Measurements from ENCODE around the gene HDAC9. TPM values are rescaled to one million over a fixed set of nuclear protein-coding genes. Genes with fewer than 3 reads are reported as not detected.

HDAC9 gene
- total RNA-seq, 1 donor from 2014 or later: 28.6 TPM

DNA sequence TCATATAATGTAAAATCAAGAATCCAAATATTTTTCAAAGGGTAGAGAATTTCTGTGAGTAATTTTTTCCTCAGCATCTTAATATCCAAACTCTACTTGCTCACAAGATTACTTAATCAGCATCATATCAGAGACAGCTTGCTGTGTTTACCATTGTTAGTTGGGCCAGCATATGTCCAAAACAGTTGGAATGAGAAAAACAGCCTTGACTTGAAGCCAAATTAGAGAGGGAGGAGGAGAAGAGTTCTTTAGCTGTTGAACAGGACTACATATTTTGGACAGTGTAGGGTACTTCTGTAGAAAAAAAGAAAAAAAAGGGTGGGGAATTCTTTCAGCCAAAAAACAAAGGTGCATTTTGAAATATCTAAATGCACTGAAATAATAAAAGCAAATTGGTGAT is 69.8 kb downstream of the HDAC9 start:
- H3K4me2 ChIP-seq: no peak overlapping the region
- Mint-ChIP-seq H3K27me3 (ENCODE audit: insufficient read depth, low read depth) (no peaks in the 10 kb centered on the region), H3K4me3 (no peak overlapping the region), H3K27ac (no peak overlapping the region), H3K9me3 (no peaks in the 10 kb centered on the region), H3K36me3 (no peaks in the 10 kb centered on the region), H3K4me1 (no peaks in the 10 kb centered on the region)
- no peaks in the 10 kb centered on the region for H3F3A ChIP-seq (ENCODE audit: low read depth)
- H3K27me3 ChIP-seq: no peaks in the 10 kb centered on the region
- no peak overlapping the region for H3K9ac ChIP-seq
- H3K4me3 ChIP-seq: no peak overlapping the region
- no peaks in the 10 kb centered on the region for H3K4me1 ChIP-seq
- DNase-seq (ENCODE audit: low spot score): no peak
- H4K20me1 ChIP-seq (ENCODE audit: low read depth): no peaks in the 10 kb centered on the region
- TF ChIP-seq EZH2 (IDR thresholded peaks at IDR 0.05) (no peak), EZH2phosphoT487 (IDR thresholded peaks at IDR 0.05) (no peak)
- TF ChIP-seq, protein P1, sequence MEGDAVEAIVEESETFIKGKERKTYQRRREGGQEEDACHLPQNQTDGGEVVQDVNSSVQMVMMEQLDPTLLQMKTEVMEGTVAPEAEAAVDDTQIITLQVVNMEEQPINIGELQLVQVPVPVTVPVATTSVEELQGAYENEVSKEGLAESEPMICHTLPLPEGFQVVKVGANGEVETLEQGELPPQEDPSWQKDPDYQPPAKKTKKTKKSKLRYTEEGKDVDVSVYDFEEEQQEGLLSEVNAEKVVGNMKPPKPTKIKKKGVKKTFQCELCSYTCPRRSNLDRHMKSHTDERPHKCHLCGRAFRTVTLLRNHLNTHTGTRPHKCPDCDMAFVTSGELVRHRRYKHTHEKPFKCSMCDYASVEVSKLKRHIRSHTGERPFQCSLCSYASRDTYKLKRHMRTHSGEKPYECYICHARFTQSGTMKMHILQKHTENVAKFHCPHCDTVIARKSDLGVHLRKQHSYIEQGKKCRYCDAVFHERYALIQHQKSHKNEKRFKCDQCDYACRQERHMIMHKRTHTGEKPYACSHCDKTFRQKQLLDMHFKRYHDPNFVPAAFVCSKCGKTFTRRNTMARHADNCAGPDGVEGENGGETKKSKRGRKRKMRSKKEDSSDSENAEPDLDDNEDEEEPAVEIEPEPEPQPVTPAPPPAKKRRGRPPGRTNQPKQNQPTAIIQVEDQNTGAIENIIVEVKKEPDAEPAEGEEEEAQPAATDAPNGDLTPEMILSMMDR (IDR thresholded peaks at IDR 0.05): no peak
- no peaks in the 10 kb centered on the region for H3K36me3 ChIP-seq
- no peaks in the 10 kb centered on the region for H3K79me2 ChIP-seq (ENCODE audit: low read depth)
- no peaks in the 10 kb centered on the region for H3K9me3 ChIP-seq (ENCODE audit: low read depth)
- no peak overlapping the region for H2AFZ ChIP-seq (replicated peaks)
- no peak overlapping the region for H3K27ac ChIP-seq

- no peaks in the 10 kb centered on the region for H3K36me3 ChIP-seq
- no peak for DNase-seq (ENCODE audit: low spot score)
- H4K20me1 ChIP-seq (ENCODE audit: low read depth): no peaks in the 10 kb centered on the region
- H3F3A ChIP-seq (ENCODE audit: low read depth): no peaks in the 10 kb centered on the region
- no peaks in the 10 kb centered on the region for H3K9me3 Mint-ChIP-seq
- H3K27me3 ChIP-seq: no peaks in the 10 kb centered on the region
- H3K4me1 Mint-ChIP-seq: no peaks in the 10 kb centered on the region
- no peak overlapping the region for H3K27ac Mint-ChIP-seq
- H3K79me2 ChIP-seq (ENCODE audit: low read depth): no peaks in the 10 kb centered on the region
- H3K27me3 Mint-ChIP-seq (ENCODE audit: insufficient read depth, low read depth): no peaks in the 10 kb centered on the region
- no peak overlapping the region for H3K27ac ChIP-seq
- TF ChIP-seq EZH2 (IDR thresholded peaks at IDR 0.05) (no peak), EZH2phosphoT487 (IDR thresholded peaks at IDR 0.05) (no peak)
- TF ChIP-seq, protein P1 (IDR thresholded peaks at IDR 0.05): no peak
- no peak overlapping the region for H3K9ac ChIP-seq
- no peak overlapping the region for H3K4me2 ChIP-seq
- no peaks in the 10 kb centered on the region for H3K36me3 Mint-ChIP-seq
- H3K4me3 Mint-ChIP-seq: no peak overlapping the region
- no peak overlapping the region for H2AFZ ChIP-seq (replicated peaks)
- H3K4me1 ChIP-seq: no peaks in the 10 kb centered on the region
- H3K9me3 ChIP-seq (ENCODE audit: low read depth): no peaks in the 10 kb centered on the region
- no peak overlapping the region for H3K4me3 ChIP-seq
These were observed 70.7 kb downstream of the HDAC9 start for GRCh38 chr7:18566205-18566604.

- TF ChIP-seq, protein P1 (IDR thresholded peaks at IDR 0.05): no peak
- TF ChIP-seq EZH2phosphoT487 (IDR thresholded peaks at IDR 0.05) (no peak), EZH2 (IDR thresholded peaks at IDR 0.05) (no peak)
- H3K9me3 ChIP-seq (ENCODE audit: low read depth): no peaks in the 10 kb centered on the region
- DNase-seq (ENCODE audit: low spot score): no peak
These were observed 71.3 kb downstream of the HDAC9 start for GRCh38 chr7:18566829-18567228.

More at GRCh38 chr7:18566829-18567228, 71.3 kb downstream of the HDAC9 start:
- Histone ChIP-seq H3K4me1 (no peaks in the 10 kb centered on the region), H4K20me1 (ENCODE audit: low read depth) (no peaks in the 10 kb centered on the region), H3K36me3 (no peaks in the 10 kb centered on the region), H2AFZ (replicated peaks) (no peak overlapping the region), H3K4me3 (no peak overlapping the region), H3K27ac (no peak overlapping the region), H3F3A (ENCODE audit: low read depth) (no peaks in the 10 kb centered on the region), H3K4me2 (no peak overlapping the region), H3K79me2 (ENCODE audit: low read depth) (no peaks in the 10 kb centered on the region), H3K27me3 (no peaks in the 10 kb centered on the region), H3K9ac (no peak overlapping the region)
- Mint-ChIP-seq H3K9me3 (no peaks in the 10 kb centered on the region), H3K27me3 (ENCODE audit: insufficient read depth, low read depth) (no peaks in the 10 kb centered on the region), H3K27ac (no peak overlapping the region), H3K4me1 (no peaks in the 10 kb centered on the region), H3K4me3 (no peak overlapping the region), H3K36me3 (no peaks in the 10 kb centered on the region)
